Lower lobe of right lung (tissue), 2 donors: ENCODE results near the gene REEP3. TPM values are rescaled to one million over a fixed set of nuclear protein-coding genes. Genes with fewer than 3 reads are reported as not detected.

ENCODE experiments used
- ATAC-seq, 2 donors: fragments of 200-7000 bp; cut with Tn5 transposase; one replicate each; pipeline ENCODE4 v1.9.1; 2020 to 2022; ENCODE audit warnings: mild to moderate bottlenecking in 2 of 2, moderate library complexity in 2 of 2
- DNase-seq: peaks from one replicate; pipeline ENCODE4 v3.0.0-alpha.2; 2020
- H3K27ac ChIP-seq: fragments of 200-600 bp; one replicate; pipeline ENCODE4 v1.8.0; 2022
- H3K27me3 ChIP-seq: fragments of 200-600 bp; one replicate; pipeline ENCODE4 v1.8.0; 2022; ENCODE audit warnings: low read depth
- H3K36me3 ChIP-seq: fragments of 200-600 bp; one replicate; pipeline ENCODE4 v1.8.0; 2022; ENCODE audit warnings: mild to moderate bottlenecking
- H3K4me1 ChIP-seq: fragments of 200-600 bp; one replicate; pipeline ENCODE4 v1.8.0; 2022
- H3K4me3 ChIP-seq: fragments of 200-600 bp; one replicate; pipeline ENCODE4 v1.8.0; 2022; ENCODE audit warnings: mild to moderate bottlenecking
- H3K9me3 ChIP-seq: fragments of 200-600 bp; one replicate; pipeline ENCODE4 v1.8.0; 2022
- CTCF ChIP-seq: fragments of 200-600 bp; IDR thresholded peaks from one replicate; pipeline ENCODE4 v1.8.0; 2022; ENCODE audit warnings: antibody characterized with exemption, mild to moderate bottlenecking
- intact Hi-C: fragments of 100-400 bp; cut with DNase I; formaldehyde crosslinking; loops from one replicate; pipeline ENCODE4 v1.11.0; 2022
- total RNA-seq: library from RNA; stranded (reverse); fragmentation: NEBNext Ultra II Directional; extraction: Animal tissue kit (Norgen Biotek cat#: 25700); gene quantifications from one replicate; pipeline ENCODE4 v1.2.1, GENCODE V29; 2021
- donor health status: DM: no; HTN: yes; CAD: no; lungs with severe emphysema.

The REEP3 gene
- total RNA-seq, 1 donor from 2014 or later, result 50.9 TPM

- intact Hi-C loops, result loop anchor here (5.0 kb wide), 1 partner anchor 87 kb away; no protein-coding TSS in a partner anchor
- peak overlapping the region; percentile 99 for H3K27ac ChIP-seq
- no peak for TF ChIP-seq CTCF
- DNase-seq, result peak; percentile 92
- no peaks in the 10 kb centered on the region for H3K27me3 ChIP-seq
- peak; percentile 87 to 90 for ATAC-seq
- no peaks in the 10 kb centered on the region for H3K9me3 ChIP-seq
- peaks cover 40% of the 10 kb centered on the region for H3K4me1 ChIP-seq
- H3K36me3 ChIP-seq, result no peaks in the 10 kb centered on the region
- H3K4me3 ChIP-seq, result peak overlapping the region; percentile 67
These were observed 109.1 kb downstream of the REEP3 start for GRCh38 chr10:63630085-63630930.

GRCh38 chr10:63630931-63631680, 109.9 kb downstream of the REEP3 start:
- DNase-seq, result no peak
- intact Hi-C loops, result loop anchor here (5.0 kb wide), 1 partner anchor 86 kb away; no protein-coding TSS in a partner anchor

GRCh38 chr10:63631991-63632390, 110.8 kb downstream of the REEP3 start:
- H3K4me3 ChIP-seq, result no peak overlapping the region
- no peak for ATAC-seq

More at GRCh38 chr10:63630931-63631680, 109.9 kb downstream of the REEP3 start:
- H3K36me3 ChIP-seq, result no peaks in the 10 kb centered on the region
- no peaks in the 10 kb centered on the region for H3K27me3 ChIP-seq
- no peak for TF ChIP-seq CTCF
- H3K4me1 ChIP-seq, result peaks cover 40% of the 10 kb centered on the region
- ATAC-seq, result no peak
- H3K27ac ChIP-seq, result peak overlapping the region; percentile 99
- no peaks in the 10 kb centered on the region for H3K9me3 ChIP-seq
- H3K4me3 ChIP-seq, result peak overlapping the region; percentile 67

GRCh38 chr10:63633677-63634487, 112.7 kb downstream of the REEP3 start:
- ATAC-seq (no peak), DNase-seq (no peak)
- Histone ChIP-seq H3K4me3 (no peak overlapping the region), H3K36me3 (no peaks in the 10 kb centered on the region), H3K27ac (no peak overlapping the region), H3K9me3 (no peaks in the 10 kb centered on the region), H3K27me3 (no peaks in the 10 kb centered on the region), H3K4me1 (peaks cover 16% of the 10 kb centered on the region)
- intact Hi-C loops, result loop anchor here (5.0 kb wide), 1 partner anchor 83 kb away; no protein-coding TSS in a partner anchor
- TF ChIP-seq CTCF, result peak; percentile 33

More at GRCh38 chr10:63631991-63632390, 110.8 kb downstream of the REEP3 start:
- Histone ChIP-seq H3K4me1 (peaks cover 35% of the 10 kb centered on the region), H3K36me3 (no peaks in the 10 kb centered on the region), H3K27ac (no peak overlapping the region), H3K9me3 (no peaks in the 10 kb centered on the region), H3K27me3 (no peaks in the 10 kb centered on the region)
- no peak for DNase-seq
- no peak for TF ChIP-seq CTCF
- intact Hi-C loops, result loop anchor here (5.0 kb wide), 1 partner anchor 85 kb away; no protein-coding TSS in a partner anchor
